ENCODE data around the gene FRMD8.

DNA sequence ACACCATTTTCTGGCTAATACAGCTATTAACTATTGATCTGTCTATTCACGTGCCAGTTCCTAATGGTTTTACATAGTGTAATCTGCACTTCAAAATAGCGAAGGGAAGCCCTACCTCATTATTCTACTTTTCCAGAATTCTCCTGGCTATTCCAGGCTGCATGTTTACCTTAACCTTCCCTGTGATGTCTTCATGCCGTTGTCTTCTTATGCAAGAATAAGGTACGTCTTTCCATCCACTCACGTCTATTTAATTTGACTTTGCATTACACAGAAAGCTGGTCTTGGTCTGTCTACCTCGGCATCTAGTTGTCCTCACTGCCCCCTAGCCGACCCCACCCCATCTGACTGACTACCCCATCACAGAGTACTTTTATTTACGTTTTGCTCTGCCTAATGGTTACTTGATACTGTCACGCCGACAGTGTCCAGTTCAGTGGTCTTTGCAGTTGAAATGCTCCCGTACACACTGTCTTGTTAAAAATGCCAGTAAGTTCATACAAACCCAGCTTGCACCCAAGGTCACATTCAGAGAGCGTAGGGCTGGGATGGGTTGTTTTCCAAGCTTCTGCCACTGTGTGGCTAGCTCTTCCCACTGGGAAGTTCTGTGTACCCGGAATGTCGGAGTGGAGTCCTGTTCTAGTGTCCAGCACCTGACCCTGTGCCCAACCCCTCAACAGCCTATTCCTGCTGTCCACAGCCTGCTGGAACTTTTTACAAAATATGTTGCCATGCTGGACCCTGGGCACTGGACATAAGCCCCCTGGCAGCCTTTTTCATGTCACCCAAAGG is 51.2 kb downstream of the FRMD8 start:
- TF ChIP-seq, protein P1, sequence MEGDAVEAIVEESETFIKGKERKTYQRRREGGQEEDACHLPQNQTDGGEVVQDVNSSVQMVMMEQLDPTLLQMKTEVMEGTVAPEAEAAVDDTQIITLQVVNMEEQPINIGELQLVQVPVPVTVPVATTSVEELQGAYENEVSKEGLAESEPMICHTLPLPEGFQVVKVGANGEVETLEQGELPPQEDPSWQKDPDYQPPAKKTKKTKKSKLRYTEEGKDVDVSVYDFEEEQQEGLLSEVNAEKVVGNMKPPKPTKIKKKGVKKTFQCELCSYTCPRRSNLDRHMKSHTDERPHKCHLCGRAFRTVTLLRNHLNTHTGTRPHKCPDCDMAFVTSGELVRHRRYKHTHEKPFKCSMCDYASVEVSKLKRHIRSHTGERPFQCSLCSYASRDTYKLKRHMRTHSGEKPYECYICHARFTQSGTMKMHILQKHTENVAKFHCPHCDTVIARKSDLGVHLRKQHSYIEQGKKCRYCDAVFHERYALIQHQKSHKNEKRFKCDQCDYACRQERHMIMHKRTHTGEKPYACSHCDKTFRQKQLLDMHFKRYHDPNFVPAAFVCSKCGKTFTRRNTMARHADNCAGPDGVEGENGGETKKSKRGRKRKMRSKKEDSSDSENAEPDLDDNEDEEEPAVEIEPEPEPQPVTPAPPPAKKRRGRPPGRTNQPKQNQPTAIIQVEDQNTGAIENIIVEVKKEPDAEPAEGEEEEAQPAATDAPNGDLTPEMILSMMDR (IDR thresholded peaks at IDR 0.05; ENCODE audit: extremely low read depth in 1 of 2, insufficient read depth in 1 of 2, low read depth in 1 of 2, low read length in 2 of 2) = no peak
- TF ChIP-seq POLR2A (IDR thresholded peaks at IDR 0.05; ENCODE audit: low read depth, low read length) = no peak
- TF ChIP-seq, protein P2, sequence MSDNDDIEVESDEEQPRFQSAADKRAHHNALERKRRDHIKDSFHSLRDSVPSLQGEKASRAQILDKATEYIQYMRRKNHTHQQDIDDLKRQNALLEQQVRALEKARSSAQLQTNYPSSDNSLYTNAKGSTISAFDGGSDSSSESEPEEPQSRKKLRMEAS (IDR thresholded peaks at IDR 0.05; ENCODE audit: insufficient read depth, insufficient read length) = no peak
